HepG2 (cell line): ENCODE results near the gene ABCB8. TPM values are rescaled to one million over a fixed set of nuclear protein-coding genes. Genes with fewer than 3 reads are reported as not detected.
A peak's percentile ranks its signal among the peaks of the same experiment; 100 is the strongest.

Source experiments
- CHD2 ChIP-seq: IDR thresholded peaks from 2 replicates; pipeline ENCODE4 v1.6.1; 2011; ENCODE audit warnings: low read depth, low read length, improper control_type of control experiment
- FOXA1 ChIP-seq, 2 experiments: fragments of 450-650 bp in 1 of 2; sonication (generic) in 1 of 2; formaldehyde crosslinking in 1 of 2; IDR thresholded peaks; 2 replicates each; pipeline versions ENCODE4 v1.4.0 to v1.6.1; 2016 to 2020; ENCODE audit warnings: missing genetic modification reagents in 1 of 2
- FOXA3 ChIP-seq: IDR thresholded peaks from 2 replicates; pipeline ENCODE4 v1.6.1; 2016; ENCODE audit warnings: missing genetic modification reagents, missing compliant biosample characterization
- JDP2 ChIP-seq: sonication (generic); formaldehyde crosslinking; IDR thresholded peaks from 2 replicates; pipeline ENCODE4 v1.8.1; 2022; ENCODE audit warnings: missing genetic modification reagents, borderline replicate concordance
- POLR2G ChIP-seq: fragments of 200-400 bp; formaldehyde crosslinking; IDR thresholded peaks from 2 replicates; pipeline ENCODE4 v1.6.1; 2018; ENCODE audit warnings: mild to moderate bottlenecking, low read depth, low read length, moderate library complexity
- PRMT3 ChIP-seq: sonication (generic); formaldehyde crosslinking; IDR thresholded peaks from 2 replicates; pipeline ENCODE4 v1.8.1; 2022; ENCODE audit warnings: low read depth, mild to moderate bottlenecking, moderate library complexity, missing genetic modification reagents, borderline replicate concordance
- RELA ChIP-seq: sonication (generic); formaldehyde crosslinking; IDR thresholded peaks from 2 replicates; pipeline ENCODE4 v1.4.0; 2020; ENCODE audit warnings: missing genetic modification reagents
- THYN1 ChIP-seq: sonication (generic); formaldehyde crosslinking; IDR thresholded peaks from 2 replicates; pipeline ENCODE4 v1.8.1; 2023; ENCODE audit warnings: low read depth, mild to moderate bottlenecking, moderate library complexity, missing genetic modification reagents, borderline replicate concordance
- ZNF317 ChIP-seq: sonication (generic); formaldehyde crosslinking; IDR thresholded peaks from 2 replicates; pipeline ENCODE4 v1.5.0; 2020; ENCODE audit warnings: mild to moderate bottlenecking, missing genetic modification reagents
- ZNF326 ChIP-seq: sonication (generic); formaldehyde crosslinking; IDR thresholded peaks from 2 replicates; pipeline ENCODE4 v1.4.0; 2020; ENCODE audit warnings: missing genetic modification reagents, borderline replicate concordance
- ZNF572 ChIP-seq: sonication (generic); formaldehyde crosslinking; IDR thresholded peaks from 2 replicates; pipeline ENCODE4 v1.5.1; 2020; ENCODE audit warnings: mild to moderate bottlenecking, missing genetic modification reagents
- polyA plus RNA-seq, 8 experiments: library from polyadenylated mRNA; depleted of rRNA in 3 of 8; stranded (reverse) in 7 of 8; unstranded in 1 of 8; fragments of >200 nt; fragmentation: Illumina TruSeq in 4 of 8; extraction: Trizol in 4 of 8; gene quantifications; 2 replicates each; pipeline versions ENCODE4 v1.2.1 to v1.2.3, GENCODE V29; 2011 to 2016; ENCODE audit warnings: low read depth in 4 of 8, missing spikeins in 1 of 8, mixed read lengths in 1 of 8; ENCODE audit not compliant: insufficient read depth in 1 of 8
- total RNA-seq, 5 experiments: library from RNA; depleted of rRNA; stranded (reverse); fragments of >200 nt; fragmentation: Illumina TruSeq; extraction: Trizol; gene quantifications; 2 replicates each; pipeline ENCODE4 v1.2.3, GENCODE V29; 2016; ENCODE audit warnings: low read depth in 1 of 5
- TF ChIP-seq, protein P1 (sequence below): sonication (generic); formaldehyde crosslinking; conservative IDR thresholded peaks from 2 replicates; pipeline ENCODE4 v1.4.0; 2020; ENCODE audit warnings: missing genetic modification reagents
- TF ChIP-seq, protein P2 (sequence below): sonication (generic); formaldehyde crosslinking; IDR thresholded peaks from 2 replicates; pipeline ENCODE4 v1.4.0; 2020; ENCODE audit warnings: missing genetic modification reagents
- TF ChIP-seq, protein P3 (sequence below): sonication (generic); formaldehyde crosslinking; IDR thresholded peaks from 2 replicates; pipeline ENCODE4 v1.5.0; 2020; ENCODE audit warnings: mild to moderate bottlenecking, missing genetic modification reagents, moderate library complexity
- TF ChIP-seq, protein P4 (sequence below): IDR thresholded peaks from 2 replicates; pipeline ENCODE4 v1.6.1; 2016; ENCODE audit warnings: low read depth
- TF ChIP-seq, protein P5 (sequence below): sonication (generic); formaldehyde crosslinking; IDR thresholded peaks from 2 replicates; pipeline ENCODE4 v1.4.0; 2020; ENCODE audit warnings: mild to moderate bottlenecking, missing genetic modification reagents
- TF ChIP-seq, protein P6 (sequence below): fragments of 450-650 bp; IDR thresholded peaks from 2 replicates; pipeline ENCODE4 v1.6.1; 2017; ENCODE audit warnings: mild to moderate bottlenecking

The ABCB8 gene
- total and polyA plus RNA-seq, 2 of the 13 experiments (the other 11 are each of a cell fraction or from before 2014, with no cell fraction given), result 6.6 to 16.7 TPM

DNA sequence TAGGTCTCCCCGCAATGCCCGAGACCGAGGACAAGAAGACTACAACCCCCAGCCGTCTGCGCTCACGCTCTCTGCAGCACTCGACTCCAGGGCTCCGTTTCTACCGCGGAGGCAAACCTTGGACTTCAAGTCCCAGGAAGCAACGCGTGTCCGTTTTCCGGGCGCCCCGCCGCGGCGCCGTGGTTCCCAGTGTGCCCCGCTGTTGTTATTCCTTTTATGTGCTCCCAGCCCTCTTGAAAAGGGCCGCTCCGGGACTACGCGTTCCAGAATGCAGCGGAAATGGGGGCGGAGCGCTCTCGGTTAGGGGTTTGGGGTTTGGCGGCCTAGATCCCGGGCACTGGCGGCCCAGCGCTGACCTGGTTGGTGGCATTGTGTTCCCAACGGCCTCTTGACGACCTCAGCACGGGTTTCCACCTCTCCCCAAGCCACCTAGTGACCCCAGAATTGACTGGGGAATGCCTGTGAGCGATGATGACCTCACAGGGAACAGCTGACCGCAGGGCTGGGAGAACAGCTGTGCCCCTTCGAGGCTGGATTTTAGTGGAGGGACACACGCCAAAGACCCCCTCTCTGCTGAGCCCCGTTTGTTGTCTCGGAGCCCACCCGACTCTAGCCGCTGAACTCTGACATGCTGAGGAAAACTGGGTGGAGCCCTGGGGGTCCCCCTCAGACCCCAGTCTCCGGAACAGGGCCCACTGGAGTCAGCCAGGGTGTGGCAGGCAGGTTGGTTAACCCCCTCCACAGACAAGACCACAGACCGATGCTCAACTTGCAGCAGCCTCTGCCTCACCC, 29.9 kb downstream of the ABCB8 start (continued):
- TF ChIP-seq, protein P1, sequence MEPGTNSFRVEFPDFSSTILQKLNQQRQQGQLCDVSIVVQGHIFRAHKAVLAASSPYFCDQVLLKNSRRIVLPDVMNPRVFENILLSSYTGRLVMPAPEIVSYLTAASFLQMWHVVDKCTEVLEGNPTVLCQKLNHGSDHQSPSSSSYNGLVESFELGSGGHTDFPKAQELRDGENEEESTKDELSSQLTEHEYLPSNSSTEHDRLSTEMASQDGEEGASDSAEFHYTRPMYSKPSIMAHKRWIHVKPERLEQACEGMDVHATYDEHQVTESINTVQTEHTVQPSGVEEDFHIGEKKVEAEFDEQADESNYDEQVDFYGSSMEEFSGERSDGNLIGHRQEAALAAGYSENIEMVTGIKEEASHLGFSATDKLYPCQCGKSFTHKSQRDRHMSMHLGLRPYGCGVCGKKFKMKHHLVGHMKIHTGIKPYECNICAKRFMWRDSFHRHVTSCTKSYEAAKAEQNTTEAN, result peak; percentile 37; the same call in 1 of the 2 replicates
- TF ChIP-seq PRMT3 (CRISPR knock-in tag) (no peak; the same call in 1 of the 2 replicates), RELA (CRISPR knock-in tag) (no peak), THYN1 (CRISPR knock-in tag) (no peak), ZNF317 (CRISPR knock-in tag) (no peak), CHD2 (no peak), POLR2G (peak; percentile 89), JDP2 (CRISPR knock-in tag) (no peak), ZNF572 (CRISPR knock-in tag) (no peak), FOXA1 (IDR thresholded peaks at IDR 0.05) (no peak), FOXA1 (CRISPR knock-in tag; IDR thresholded peaks at IDR 0.05) (no peak), FOXA3 (CRISPR knock-in tag) (peak; percentile 61), ZNF326 (no peak)
- TF ChIP-seq, protein P2, sequence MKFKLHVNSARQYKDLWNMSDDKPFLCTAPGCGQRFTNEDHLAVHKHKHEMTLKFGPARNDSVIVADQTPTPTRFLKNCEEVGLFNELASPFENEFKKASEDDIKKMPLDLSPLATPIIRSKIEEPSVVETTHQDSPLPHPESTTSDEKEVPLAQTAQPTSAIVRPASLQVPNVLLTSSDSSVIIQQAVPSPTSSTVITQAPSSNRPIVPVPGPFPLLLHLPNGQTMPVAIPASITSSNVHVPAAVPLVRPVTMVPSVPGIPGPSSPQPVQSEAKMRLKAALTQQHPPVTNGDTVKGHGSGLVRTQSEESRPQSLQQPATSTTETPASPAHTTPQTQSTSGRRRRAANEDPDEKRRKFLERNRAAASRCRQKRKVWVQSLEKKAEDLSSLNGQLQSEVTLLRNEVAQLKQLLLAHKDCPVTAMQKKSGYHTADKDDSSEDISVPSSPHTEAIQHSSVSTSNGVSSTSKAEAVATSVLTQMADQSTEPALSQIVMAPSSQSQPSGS (CRISPR knock-in tag), result 0 out of 2 replicates have a peak, but pooled peaks have one; percentile 43
- TF ChIP-seq, protein P3, sequence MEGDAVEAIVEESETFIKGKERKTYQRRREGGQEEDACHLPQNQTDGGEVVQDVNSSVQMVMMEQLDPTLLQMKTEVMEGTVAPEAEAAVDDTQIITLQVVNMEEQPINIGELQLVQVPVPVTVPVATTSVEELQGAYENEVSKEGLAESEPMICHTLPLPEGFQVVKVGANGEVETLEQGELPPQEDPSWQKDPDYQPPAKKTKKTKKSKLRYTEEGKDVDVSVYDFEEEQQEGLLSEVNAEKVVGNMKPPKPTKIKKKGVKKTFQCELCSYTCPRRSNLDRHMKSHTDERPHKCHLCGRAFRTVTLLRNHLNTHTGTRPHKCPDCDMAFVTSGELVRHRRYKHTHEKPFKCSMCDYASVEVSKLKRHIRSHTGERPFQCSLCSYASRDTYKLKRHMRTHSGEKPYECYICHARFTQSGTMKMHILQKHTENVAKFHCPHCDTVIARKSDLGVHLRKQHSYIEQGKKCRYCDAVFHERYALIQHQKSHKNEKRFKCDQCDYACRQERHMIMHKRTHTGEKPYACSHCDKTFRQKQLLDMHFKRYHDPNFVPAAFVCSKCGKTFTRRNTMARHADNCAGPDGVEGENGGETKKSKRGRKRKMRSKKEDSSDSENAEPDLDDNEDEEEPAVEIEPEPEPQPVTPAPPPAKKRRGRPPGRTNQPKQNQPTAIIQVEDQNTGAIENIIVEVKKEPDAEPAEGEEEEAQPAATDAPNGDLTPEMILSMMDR, result no peak
- TF ChIP-seq, protein P4, sequence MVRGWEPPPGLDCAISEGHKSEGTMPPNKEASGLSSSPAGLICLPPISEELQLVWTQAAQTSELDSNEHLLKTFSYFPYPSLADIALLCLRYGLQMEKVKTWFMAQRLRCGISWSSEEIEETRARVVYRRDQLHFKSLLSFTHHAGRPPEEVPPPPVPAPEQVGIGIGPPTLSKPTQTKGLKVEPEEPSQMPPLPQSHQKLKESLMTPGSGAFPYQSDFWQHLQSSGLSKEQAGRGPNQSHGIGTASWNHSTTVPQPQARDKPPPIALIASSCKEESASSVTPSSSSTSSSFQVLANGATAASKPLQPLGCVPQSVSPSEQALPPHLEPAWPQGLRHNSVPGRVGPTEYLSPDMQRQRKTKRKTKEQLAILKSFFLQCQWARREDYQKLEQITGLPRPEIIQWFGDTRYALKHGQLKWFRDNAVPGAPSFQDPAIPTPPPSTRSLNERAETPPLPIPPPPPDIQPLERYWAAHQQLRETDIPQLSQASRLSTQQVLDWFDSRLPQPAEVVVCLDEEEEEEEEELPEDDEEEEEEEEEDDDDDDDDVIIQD (CRISPR knock-in tag), result no peak; the same call in 1 of the 2 replicates
- TF ChIP-seq, protein P5, sequence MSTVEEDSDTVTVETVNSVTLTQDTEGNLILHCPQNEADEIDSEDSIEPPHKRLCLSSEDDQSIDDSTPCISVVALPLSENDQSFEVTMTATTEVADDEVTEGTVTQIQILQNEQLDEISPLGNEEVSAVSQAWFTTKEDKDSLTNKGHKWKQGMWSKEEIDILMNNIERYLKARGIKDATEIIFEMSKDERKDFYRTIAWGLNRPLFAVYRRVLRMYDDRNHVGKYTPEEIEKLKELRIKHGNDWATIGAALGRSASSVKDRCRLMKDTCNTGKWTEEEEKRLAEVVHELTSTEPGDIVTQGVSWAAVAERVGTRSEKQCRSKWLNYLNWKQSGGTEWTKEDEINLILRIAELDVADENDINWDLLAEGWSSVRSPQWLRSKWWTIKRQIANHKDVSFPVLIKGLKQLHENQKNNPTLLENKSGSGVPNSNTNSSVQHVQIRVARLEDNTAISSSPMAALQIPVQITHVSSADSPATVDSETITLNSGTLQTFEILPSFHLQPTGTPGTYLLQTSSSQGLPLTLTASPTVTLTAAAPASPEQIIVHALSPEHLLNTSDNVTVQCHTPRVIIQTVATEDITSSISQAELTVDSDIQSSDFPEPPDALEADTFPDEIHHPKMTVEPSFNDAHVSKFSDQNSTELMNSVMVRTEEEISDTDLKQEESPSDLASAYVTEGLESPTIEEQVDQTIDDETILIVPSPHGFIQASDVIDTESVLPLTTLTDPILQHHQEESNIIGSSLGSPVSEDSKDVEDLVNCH (CRISPR knock-in tag), result no peak
- TF ChIP-seq, protein P6, sequence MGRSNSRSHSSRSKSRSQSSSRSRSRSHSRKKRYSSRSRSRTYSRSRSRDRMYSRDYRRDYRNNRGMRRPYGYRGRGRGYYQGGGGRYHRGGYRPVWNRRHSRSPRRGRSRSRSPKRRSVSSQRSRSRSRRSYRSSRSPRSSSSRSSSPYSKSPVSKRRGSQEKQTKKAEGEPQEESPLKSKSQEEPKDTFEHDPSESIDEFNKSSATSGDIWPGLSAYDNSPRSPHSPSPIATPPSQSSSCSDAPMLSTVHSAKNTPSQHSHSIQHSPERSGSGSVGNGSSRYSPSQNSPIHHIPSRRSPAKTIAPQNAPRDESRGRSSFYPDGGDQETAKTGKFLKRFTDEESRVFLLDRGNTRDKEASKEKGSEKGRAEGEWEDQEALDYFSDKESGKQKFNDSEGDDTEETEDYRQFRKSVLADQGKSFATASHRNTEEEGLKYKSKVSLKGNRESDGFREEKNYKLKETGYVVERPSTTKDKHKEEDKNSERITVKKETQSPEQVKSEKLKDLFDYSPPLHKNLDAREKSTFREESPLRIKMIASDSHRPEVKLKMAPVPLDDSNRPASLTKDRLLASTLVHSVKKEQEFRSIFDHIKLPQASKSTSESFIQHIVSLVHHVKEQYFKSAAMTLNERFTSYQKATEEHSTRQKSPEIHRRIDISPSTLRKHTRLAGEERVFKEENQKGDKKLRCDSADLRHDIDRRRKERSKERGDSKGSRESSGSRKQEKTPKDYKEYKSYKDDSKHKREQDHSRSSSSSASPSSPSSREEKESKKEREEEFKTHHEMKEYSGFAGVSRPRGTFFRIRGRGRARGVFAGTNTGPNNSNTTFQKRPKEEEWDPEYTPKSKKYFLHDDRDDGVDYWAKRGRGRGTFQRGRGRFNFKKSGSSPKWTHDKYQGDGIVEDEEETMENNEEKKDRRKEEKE, result no peak
